SJCRH30 (cell line): ENCODE measurements around the gene ASB6. TPM values are rescaled to one million over a fixed set of nuclear protein-coding genes. Genes with fewer than 3 reads are reported as not detected.
"Not testable (repeated sequence)": the region's sequence is repeated elsewhere in the genome, so short reads cannot be mapped to it uniquely, and the experiment has no call there.

Experiments
- DNase-seq, 2 experiments: peaks; one replicate each; pipeline ENCODE4 v3.0.0-alpha.2; 2015 to 2020
- H3K27ac ChIP-seq: fragments of 250-450 bp; sonication (Bioruptor Pico); 2 replicates; pipeline ENCODE4 v1.5.1; 2020; ENCODE audit warnings: mild to moderate bottlenecking, moderate library complexity
- H3K27me3 ChIP-seq: fragments of 250-450 bp; sonication (Bioruptor Pico); 2 replicates; pipeline ENCODE4 v1.5.1; 2020; ENCODE audit warnings: mild to moderate bottlenecking, moderate library complexity
- H3K36me3 ChIP-seq: fragments of 250-450 bp; sonication (Bioruptor Pico); 2 replicates; pipeline ENCODE4 v1.5.1; 2020; ENCODE audit warnings: mild to moderate bottlenecking, moderate library complexity
- H3K4me1 ChIP-seq: fragments of 250-450 bp; sonication (Bioruptor Pico); 2 replicates; pipeline ENCODE4 v1.5.1; 2020; ENCODE audit warnings: mild to moderate bottlenecking, moderate library complexity
- H3K4me3 ChIP-seq: fragments of 250-450 bp; sonication (Bioruptor Pico); 2 replicates; pipeline ENCODE4 v1.5.1; 2020; ENCODE audit warnings: mild to moderate bottlenecking, moderate library complexity
- H3K9me3 ChIP-seq: fragments of 250-450 bp; sonication (Bioruptor Pico); replicated peaks from 2 replicates; pipeline ENCODE4 v1.5.1; 2020; ENCODE audit warnings: mild to moderate bottlenecking, moderate library complexity
- total RNA-seq: library from RNA; depleted of rRNA; stranded (reverse); fragments of >200 nt; shearing (Covaris generic); gene quantifications from 2 replicates; pipeline ENCODE4 v1.2.3, GENCODE V29; 2014

The ASB6 gene
- total RNA-seq, 1 experiment from 2014 or later, result 23.4 TPM

DNA sequence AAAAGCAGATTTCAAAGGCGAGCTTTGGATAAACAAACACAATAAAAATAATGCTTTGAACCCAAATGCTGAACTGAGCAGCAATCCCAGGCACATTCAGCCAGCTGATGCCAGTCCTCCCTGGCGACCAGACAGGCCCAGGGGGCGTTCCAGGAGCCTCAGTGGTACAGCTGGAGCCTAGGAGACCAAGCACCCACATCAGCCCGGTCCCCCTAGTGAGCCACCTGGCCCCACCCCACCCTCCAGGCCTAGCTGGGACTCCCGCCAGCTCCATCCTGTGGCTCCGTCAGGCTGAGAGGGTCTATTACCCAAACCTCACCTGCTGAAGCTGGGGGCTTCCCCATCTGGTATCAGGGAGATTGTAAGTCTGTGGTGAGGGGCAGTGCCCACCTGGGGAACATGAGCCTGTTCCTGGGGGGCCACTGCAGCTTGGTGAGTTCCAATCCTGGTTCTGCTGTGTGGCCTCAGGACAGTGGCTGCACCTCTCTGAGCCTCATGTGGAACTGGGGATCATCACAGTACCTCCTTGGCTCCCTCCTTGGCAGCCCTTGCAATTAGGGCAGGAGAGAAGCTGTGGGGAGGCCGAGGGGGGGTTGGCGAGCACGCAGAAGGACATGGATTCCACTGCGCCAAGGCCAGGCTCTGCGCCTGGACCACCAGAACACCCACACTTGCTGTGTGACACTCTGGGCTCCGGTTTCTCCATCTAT lies 37.7 kb downstream of the ASB6 start:
- Histone ChIP-seq H3K4me3 (no peak overlapping the region), H3K27ac (no peak overlapping the region), H3K4me1 (peaks cover 10% of the 10 kb centered on the region; the same call in 1 of the 2 replicates), H3K9me3 (no peaks in the 10 kb centered on the region), H3K36me3 (no peaks in the 10 kb centered on the region), H3K27me3 (peaks cover 16% of the 10 kb centered on the region)
- DNase-seq, result no peak

DNA sequence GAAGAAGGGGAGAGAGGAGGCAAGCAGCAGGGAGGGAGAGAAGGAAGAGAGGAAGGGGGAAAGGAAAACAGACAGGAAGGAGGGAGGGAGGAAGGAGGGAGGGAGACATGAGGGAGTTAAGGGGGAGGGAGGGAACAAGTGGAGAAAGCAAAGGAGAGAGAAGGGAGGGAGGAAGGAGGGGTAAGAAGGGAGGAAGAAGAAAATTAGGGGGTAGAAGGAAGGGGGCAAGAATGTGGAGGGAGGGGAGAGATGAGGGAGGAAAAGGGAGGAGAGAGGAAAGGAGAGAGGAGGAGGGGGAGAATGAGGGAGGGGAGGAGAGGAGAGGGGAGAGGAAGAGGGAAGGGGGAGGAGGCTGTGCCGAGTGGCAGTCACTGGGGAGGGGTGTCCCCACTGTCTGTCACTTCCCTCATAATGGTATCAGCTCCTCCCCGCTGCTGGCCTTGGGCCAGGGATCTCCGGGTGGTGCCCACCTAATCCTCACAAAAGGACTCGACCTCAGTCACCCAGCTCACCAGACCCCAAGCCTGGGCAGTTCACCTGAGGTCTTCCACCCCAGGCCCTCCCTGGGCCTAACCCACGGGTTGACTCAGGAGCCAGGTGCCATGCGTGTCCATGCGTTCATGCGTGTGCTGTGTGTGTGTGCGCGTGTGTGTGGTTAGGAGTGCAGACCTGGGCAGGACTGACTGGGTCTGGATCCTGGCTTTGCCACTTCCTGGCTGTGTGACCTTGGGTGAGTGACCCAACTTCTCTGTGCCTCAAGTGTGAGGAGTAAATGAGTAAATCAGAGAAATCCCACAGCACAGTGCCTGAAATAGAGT lies 39.1 kb downstream of the ASB6 start:
- Histone ChIP-seq H3K27me3 (peaks cover 14% of the 10 kb centered on the region), H3K4me1 (peaks cover 15% of the 10 kb centered on the region; the same call in 1 of the 2 replicates), H3K9me3 (no peaks in the 10 kb centered on the region), H3K36me3 (no peaks in the 10 kb centered on the region), H3K4me3 (no peak overlapping the region), H3K27ac (no peak overlapping the region)
- DNase-seq, result no peak

GRCh38 chr9:129601082-129601674 lies 40.8 kb downstream of the ASB6 start:
- no peak for DNase-seq
- Histone ChIP-seq H3K27me3 (peaks cover 14% of the 10 kb centered on the region), H3K27ac (no peak overlapping the region), H3K36me3 (no peaks in the 10 kb centered on the region), H3K4me3 (no peak overlapping the region), H3K9me3 (no peaks in the 10 kb centered on the region), H3K4me1 (peaks cover 9% of the 10 kb centered on the region; the same call in 1 of the 2 replicates)

GRCh38 chr9:129598089-129598596 lies 43.8 kb downstream of the ASB6 start:
- H3K27me3 ChIP-seq, result peaks cover 8% of the 10 kb centered on the region
- H3K27ac ChIP-seq, result no peak overlapping the region
- no peaks in the 10 kb centered on the region for H3K9me3 ChIP-seq
- peak overlapping the region; percentile 56 for H3K4me3 ChIP-seq
- H3K36me3 ChIP-seq, result no peaks in the 10 kb centered on the region
- peaks cover 14% of the 10 kb centered on the region; the same call in 1 of the 2 replicates for H3K4me1 ChIP-seq
- DNase-seq, result no peak

GRCh38 chr9:129597355-129598088 lies 44.4 kb downstream of the ASB6 start:
- no peaks in the 10 kb centered on the region for H3K36me3 ChIP-seq
- peak in 1 of 2 experiments; percentile 60 for DNase-seq
- H3K27me3 ChIP-seq, result peaks cover 4% of the 10 kb centered on the region
- peak overlapping the region; percentile 56 for H3K4me3 ChIP-seq
- H3K27ac ChIP-seq, result no peak overlapping the region
- H3K4me1 ChIP-seq, result peaks cover 14% of the 10 kb centered on the region; the same call in 1 of the 2 replicates
- no peaks in the 10 kb centered on the region for H3K9me3 ChIP-seq

GRCh38 chr9:129596541-129597331 lies 45.2 kb downstream of the ASB6 start:
- Histone ChIP-seq H3K36me3 (no peaks in the 10 kb centered on the region), H3K27me3 (peaks cover 4% of the 10 kb centered on the region), H3K27ac (peak overlapping the region; percentile 3; the same call in 1 of the 2 replicates), H3K9me3 (no peaks in the 10 kb centered on the region), H3K4me1 (peaks cover 14% of the 10 kb centered on the region; the same call in 1 of the 2 replicates), H3K4me3 (peak overlapping the region; percentile 56)
- DNase-seq, result peak; percentile 83 to 91

DNA sequence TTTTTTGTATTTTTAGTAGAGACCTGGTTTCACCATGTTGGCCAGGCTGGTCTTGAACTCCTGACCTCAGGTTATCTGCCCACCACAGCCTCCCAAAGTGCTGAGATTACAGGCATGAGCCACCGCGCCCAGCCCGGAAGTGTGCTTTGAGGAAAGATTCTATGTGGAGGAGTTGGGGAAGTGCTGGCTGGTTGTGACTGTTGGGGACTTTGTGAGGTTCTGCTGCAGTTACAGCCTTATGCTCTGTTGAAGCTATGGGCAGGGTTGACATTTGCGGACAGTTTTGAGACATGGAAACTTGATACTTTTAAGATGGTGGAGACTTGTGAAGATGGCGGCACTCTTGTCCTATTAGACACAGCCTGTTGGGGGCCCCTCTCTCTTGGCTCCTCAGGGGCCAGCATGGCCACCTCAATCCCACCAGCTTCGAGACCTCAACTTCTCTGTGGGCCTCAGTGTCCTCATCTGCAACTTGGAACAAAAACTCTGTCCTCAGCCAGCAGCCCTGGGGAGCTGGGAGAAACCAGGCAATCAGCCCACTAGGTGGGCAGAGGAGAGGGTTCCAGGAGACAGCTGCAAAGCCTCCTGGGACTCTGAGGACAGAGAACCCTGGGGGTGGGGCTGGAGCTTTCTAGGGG lies 45.9 kb downstream of the ASB6 start:
- peaks cover 16% of the 10 kb centered on the region for H3K4me1 ChIP-seq
- no peaks in the 10 kb centered on the region for H3K9me3 ChIP-seq
- peaks cover 4% of the 10 kb centered on the region for H3K27me3 ChIP-seq
- no peak overlapping the region for H3K27ac ChIP-seq
- no peak for DNase-seq
- no peaks in the 10 kb centered on the region for H3K36me3 ChIP-seq
- peak overlapping the region; percentile 56 for H3K4me3 ChIP-seq

- no peaks in the 10 kb centered on the region for H3K36me3 ChIP-seq
- no peak overlapping the region for H3K27ac ChIP-seq
- H3K27me3 ChIP-seq, result peaks cover 4% of the 10 kb centered on the region; the same call in 1 of the 2 replicates
- peaks cover 23% of the 10 kb centered on the region for H3K4me1 ChIP-seq
- DNase-seq, result peak in 1 of 2 experiments; percentile 47
- H3K9me3 ChIP-seq, result no peaks in the 10 kb centered on the region
- no peak overlapping the region for H3K4me3 ChIP-seq
These were observed 46.6 kb downstream of the ASB6 start for GRCh38 chr9:129595311-129595741.

- DNase-seq, result no peak
- Histone ChIP-seq H3K4me3 (no peak overlapping the region), H3K9me3 (no peaks in the 10 kb centered on the region), H3K27me3 (peaks cover 4% of the 10 kb centered on the region; the same call in 1 of the 2 replicates), H3K36me3 (no peaks in the 10 kb centered on the region), H3K27ac (no peak overlapping the region), H3K4me1 (peaks cover 30% of the 10 kb centered on the region)
These were observed 47.3 kb downstream of the ASB6 start for GRCh38 chr9:129594632-129595031.

GRCh38 chr9:129592790-129593189 lies 49.2 kb downstream of the ASB6 start:
- H3K9me3 ChIP-seq, H3K27ac ChIP-seq, H3K36me3 ChIP-seq, H3K4me3 ChIP-seq, DNase-seq, H3K27me3 ChIP-seq: not testable (repeated sequence)
- peaks cover 33% of the 10 kb centered on the region for H3K4me1 ChIP-seq

GRCh38 chr9:129591916-129592315 lies 50.0 kb downstream of the ASB6 start:
- Histone ChIP-seq H3K4me1 (peaks cover 38% of the 10 kb centered on the region), H3K27me3 (no peaks in the 10 kb centered on the region), H3K9me3 (no peaks in the 10 kb centered on the region), H3K27ac (no peak overlapping the region), H3K36me3 (no peaks in the 10 kb centered on the region), H3K4me3 (no peak overlapping the region)
- DNase-seq, result no peak

GRCh38 chr9:129590466-129590865 lies 51.5 kb downstream of the ASB6 start:
- DNase-seq, result peak; percentile 62 to 81
- no peak overlapping the region for H3K4me3 ChIP-seq
- H3K27ac ChIP-seq, result peak overlapping the region; percentile 57
- peaks cover 37% of the 10 kb centered on the region for H3K4me1 ChIP-seq
- H3K9me3 ChIP-seq, result no peaks in the 10 kb centered on the region
- H3K27me3 ChIP-seq, result no peaks in the 10 kb centered on the region
- no peaks in the 10 kb centered on the region for H3K36me3 ChIP-seq
